GM19372 (cell line): ENCODE data around the gene SLC25A21.

Source experiments
- ATAC-seq: cut with Tn5 transposase; IDR thresholded peaks from one replicate; pipeline ENCODE4 v1.9.1; 2021; ENCODE audit warnings: mild to moderate bottlenecking, low read depth, moderate library complexity; ENCODE audit not compliant: unreplicated experiment

The SLC25A21 gene

GRCh38 chr14:37145395-37145794 is 27.0 kb downstream of the SLC25A21 start:
- ATAC-seq, result no peak

- ATAC-seq, result no peak
Observed at GRCh38 chr14:37144729-37145363, 27.6 kb downstream of the SLC25A21 start.

GRCh38 chr14:37143475-37143874 is 28.9 kb downstream of the SLC25A21 start:
- no peak for ATAC-seq

GRCh38 chr14:37142835-37143401 is 29.5 kb downstream of the SLC25A21 start:
- ATAC-seq, result no peak

- no peak for ATAC-seq
Observed at GRCh38 chr14:37140176-37140575, 32.2 kb downstream of the SLC25A21 start.

GRCh38 chr14:37139710-37140109 is 32.7 kb downstream of the SLC25A21 start:
- ATAC-seq, result no peak

GRCh38 chr14:37138898-37139297 is 33.5 kb downstream of the SLC25A21 start:
- no peak for ATAC-seq

GRCh38 chr14:37133284-37133913 is 39.0 kb downstream of the SLC25A21 start:
- no peak for ATAC-seq

GRCh38 chr14:37131205-37131604 is 41.2 kb downstream of the SLC25A21 start:
- no peak for ATAC-seq

GRCh38 chr14:37129047-37129446 is 43.4 kb downstream of the SLC25A21 start:
- ATAC-seq, result no peak

GRCh38 chr14:37124614-37125013 is 47.8 kb downstream of the SLC25A21 start:
- no peak for ATAC-seq

GRCh38 chr14:37122919-37123639 is 49.3 kb downstream of the SLC25A21 start:
- no peak for ATAC-seq

GRCh38 chr14:37122288-37122687 is 50.1 kb downstream of the SLC25A21 start:
- ATAC-seq, result no peak

- no peak for ATAC-seq
Observed at GRCh38 chr14:37118673-37119366, 53.6 kb downstream of the SLC25A21 start.

GRCh38 chr14:37116933-37117849 is 55.2 kb downstream of the SLC25A21 start:
- no peak for ATAC-seq

GRCh38 chr14:37115406-37115805 is 57.0 kb downstream of the SLC25A21 start:
- ATAC-seq, result no peak

- no peak for ATAC-seq
Observed at GRCh38 chr14:37114559-37114958, 57.8 kb downstream of the SLC25A21 start.

GRCh38 chr14:37114002-37114401 is 58.4 kb downstream of the SLC25A21 start:
- ATAC-seq, result no peak

GRCh38 chr14:37098132-37098531 is 74.3 kb downstream of the SLC25A21 start:
- ATAC-seq, result no peak

- ATAC-seq, result no peak
Observed at GRCh38 chr14:37094502-37094901, 77.9 kb downstream of the SLC25A21 start.
